Left colon (tissue), 2 donors: ENCODE measurements around the gene CASZ1. TPM values are rescaled to one million over a fixed set of nuclear protein-coding genes. Genes with fewer than 3 reads are reported as not detected.

ENCODE experiments used
- ATAC-seq: fragments of 200-7000 bp; cut with Tn5 transposase; one replicate; pipeline ENCODE4 v1.9.1; 2020; ENCODE audit warnings: mild to moderate bottlenecking, moderate library complexity
- DNase-seq, 2 donors: peaks; one replicate each; pipeline ENCODE4 v3.0.0-alpha.2; 2020
- intact Hi-C, 2 donors: fragments of 100-400 bp; cut with DNase I in 1 of 2; cut with micrococcal nuclease in 1 of 2; formaldehyde crosslinking; loops; one replicate each; pipeline versions ENCODE4 v1.11.2 to v1.14.0; 2022; cut with DNase I, micrococcal nuclease
- total RNA-seq, 2 donors: library from RNA; stranded (reverse); fragmentation: NEBNext Ultra II Directional; extraction: Animal tissue kit (Norgen Biotek cat#: 25700); gene quantifications; one replicate each; pipeline ENCODE4 v1.2.1, GENCODE V29; 2021
- donor health status: DM: no; HTN: no; CAD: no.
- donor health status: DM: yes; HTN: yes; CAD: no.

Gene CASZ1
- total RNA-seq, 2 donors from 2014 or later: 61.3 to 63.8 TPM

GRCh38 chr1:10721381-10722321, 74.8 kb downstream of the CASZ1 start:
- DNase-seq: no peak

DNA sequence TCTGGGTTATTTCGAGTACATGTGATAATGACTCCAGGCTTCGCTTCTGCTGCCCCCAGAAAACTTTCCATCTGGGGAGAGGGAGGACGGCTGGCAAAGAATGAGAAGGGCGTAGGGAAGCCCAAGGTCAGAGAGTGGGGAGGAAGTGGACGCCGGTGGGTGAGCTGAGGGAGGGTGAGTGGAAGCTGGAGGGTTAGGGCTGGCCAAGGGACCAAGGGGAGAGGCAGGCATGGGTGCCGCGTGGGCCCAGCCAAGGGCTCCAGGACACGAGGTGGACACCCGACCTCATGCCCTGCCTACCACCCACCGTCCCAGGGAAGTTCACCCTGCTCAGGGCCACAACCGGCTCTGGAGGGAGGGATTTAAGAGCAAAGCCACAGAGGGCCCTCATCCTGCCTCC, 75.8 kb downstream of the CASZ1 start:
- intact Hi-C loops: no loop called here
- ATAC-seq: no peak
- no peak for DNase-seq

More at GRCh38 chr1:10721381-10722321, 74.8 kb downstream of the CASZ1 start:
- ATAC-seq: no peak
- intact Hi-C loops: no loop called here

GRCh38 chr1:10718083-10718415, 78.4 kb downstream of the CASZ1 start:
- peak; percentile 10 for ATAC-seq
- DNase-seq: no peak
- intact Hi-C loops: no loop called here

DNA sequence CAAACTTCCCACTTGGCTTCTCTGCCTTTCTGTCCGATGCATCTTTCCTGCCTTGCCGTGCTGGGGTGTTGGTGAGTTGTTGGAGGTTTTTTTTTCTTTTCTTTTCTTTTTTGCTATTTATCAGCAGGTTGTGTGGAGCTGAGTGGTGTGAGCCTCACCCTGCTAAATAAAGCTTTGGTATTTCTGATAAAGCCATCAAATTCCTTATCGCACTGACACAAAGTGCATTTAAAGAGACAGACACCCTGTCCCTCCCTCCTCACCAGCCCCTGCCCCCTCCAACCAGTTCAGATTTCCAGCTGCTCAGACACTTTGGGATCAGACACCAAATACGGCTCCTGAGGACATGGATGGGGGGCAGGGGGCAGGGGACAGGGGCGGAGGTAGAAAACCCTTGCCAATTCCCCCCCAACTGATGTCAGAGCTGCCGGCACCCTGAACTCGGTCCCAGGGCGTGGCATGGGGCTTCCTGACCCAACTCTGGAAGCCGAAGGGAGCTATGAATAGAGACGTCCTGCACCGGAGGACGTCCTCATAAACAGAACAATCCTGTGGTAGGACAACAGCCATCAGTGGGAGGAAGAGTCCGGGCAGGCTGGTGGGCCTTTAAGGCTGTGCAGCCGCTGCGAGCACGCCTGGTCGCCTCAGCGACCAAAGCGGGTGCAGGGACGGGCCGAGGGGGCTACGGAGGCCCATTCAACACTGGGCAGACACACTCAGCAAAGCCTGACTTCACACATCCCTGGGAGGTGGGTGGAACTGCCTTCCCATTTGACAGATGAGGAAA, 79.0 kb downstream of the CASZ1 start:
- intact Hi-C loops: no loop called here
- DNase-seq (no peak), ATAC-seq (peak; percentile 49)

- intact Hi-C loops: no loop called here
- no peak for DNase-seq
- ATAC-seq: peak; percentile 53
Measured at GRCh38 chr1:10716840-10717239, 79.6 kb downstream of the CASZ1 start.

GRCh38 chr1:10714337-10715114, 81.9 kb downstream of the CASZ1 start:
- intact Hi-C loops: no loop called here
- no peak for DNase-seq
- no peak for ATAC-seq

GRCh38 chr1:10713614-10714013, 82.8 kb downstream of the CASZ1 start:
- ATAC-seq (no peak), DNase-seq (no peak)
- intact Hi-C loops: no loop called here

DNA sequence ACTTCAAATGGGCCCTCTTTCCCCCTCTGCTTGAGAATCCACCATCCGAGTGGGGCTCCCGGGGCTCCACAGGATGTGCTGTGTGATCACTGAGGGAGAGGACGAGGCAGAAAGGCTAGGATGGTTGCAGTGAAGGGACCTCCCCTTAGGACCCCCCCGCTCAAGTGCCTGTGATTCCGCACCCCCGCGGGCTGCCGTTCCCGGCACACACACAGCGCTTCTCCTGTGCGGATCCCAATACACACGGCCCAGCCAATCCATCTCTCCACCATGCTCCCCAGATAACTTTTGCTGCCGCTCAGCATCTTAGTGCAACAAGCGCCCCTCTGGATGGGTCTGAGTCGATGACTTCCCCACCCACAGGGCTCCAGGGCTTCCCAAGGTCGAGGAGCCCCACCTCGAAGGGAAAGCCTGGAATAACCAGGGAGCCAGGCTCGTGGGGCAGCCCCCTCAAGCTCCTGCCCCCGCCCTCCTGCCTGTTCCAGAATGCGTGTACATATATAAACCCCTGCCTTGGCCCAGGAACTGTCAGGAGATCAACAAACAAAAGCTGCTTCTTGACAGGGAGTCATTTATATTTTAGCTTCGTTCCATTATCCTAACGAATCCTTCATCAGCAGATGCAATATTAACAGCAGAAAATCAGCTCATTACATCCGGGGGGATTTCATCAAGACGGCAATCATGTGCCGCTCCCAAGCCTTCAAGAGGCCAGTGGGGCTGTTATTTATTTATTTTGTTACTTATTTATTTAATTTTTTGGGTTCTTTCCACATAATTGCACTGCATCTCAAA, 83.7 kb downstream of the CASZ1 start:
- intact Hi-C loops: no loop called here
- ATAC-seq (no peak), DNase-seq (no peak)

GRCh38 chr1:10710489-10710888, 86.0 kb downstream of the CASZ1 start:
- DNase-seq: no peak
- intact Hi-C loops: no loop called here
- ATAC-seq: no peak

DNA sequence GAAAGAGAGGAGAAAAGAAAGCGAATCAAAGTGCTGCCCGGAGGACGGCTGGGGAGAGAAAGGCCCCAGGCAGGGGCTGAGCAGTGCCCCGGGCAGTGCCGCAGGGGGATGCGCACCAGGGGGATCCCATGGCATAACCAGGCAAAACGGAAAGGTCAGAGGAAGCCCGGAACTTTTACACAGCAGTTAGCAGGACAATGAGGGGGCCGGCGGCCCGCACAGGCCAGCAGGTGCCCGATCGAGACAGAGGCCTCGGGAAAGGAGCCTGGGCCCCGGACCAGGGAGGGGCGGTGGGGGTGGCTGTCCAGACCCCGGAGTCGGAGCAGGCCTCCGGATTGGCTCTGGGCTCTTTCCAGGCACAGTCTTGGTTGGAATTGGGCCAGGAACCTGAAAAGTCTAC, 86.8 kb downstream of the CASZ1 start:
- ATAC-seq: no peak
- no peak for DNase-seq
- intact Hi-C loops: no loop called here

- no peak for DNase-seq
- no peak for ATAC-seq
- intact Hi-C loops: no loop called here
Measured at GRCh38 chr1:10709165-10709564, 87.3 kb downstream of the CASZ1 start.

DNA sequence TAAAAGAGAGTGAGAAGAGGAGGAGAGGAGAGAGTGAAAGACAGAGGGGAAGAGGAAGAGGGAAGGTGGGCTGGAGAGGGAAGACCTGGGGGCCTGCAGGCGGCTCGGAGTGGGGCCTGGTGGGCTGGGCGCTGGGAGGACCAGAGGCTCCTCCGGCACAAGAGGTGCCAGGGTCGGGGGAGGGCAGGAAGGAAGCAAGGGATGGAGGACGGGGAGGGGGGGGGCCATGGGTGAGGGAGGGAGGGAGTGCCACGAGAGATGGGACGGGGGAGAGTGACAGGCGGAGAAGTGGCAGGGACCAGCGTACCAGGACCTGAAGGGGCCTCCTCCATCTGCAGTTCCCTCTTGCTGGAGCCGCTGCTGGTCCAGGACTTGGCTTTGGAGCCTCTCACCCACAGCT, 87.7 kb downstream of the CASZ1 start:
- no peak for ATAC-seq

GRCh38 chr1:10707208-10707607, 89.2 kb downstream of the CASZ1 start:
- ATAC-seq (no peak), DNase-seq (no peak)
- intact Hi-C loops: no loop called here

More for the DNA sequence above, 87.7 kb downstream of the CASZ1 start:
- no peak for DNase-seq
- intact Hi-C loops: no loop called here

DNA sequence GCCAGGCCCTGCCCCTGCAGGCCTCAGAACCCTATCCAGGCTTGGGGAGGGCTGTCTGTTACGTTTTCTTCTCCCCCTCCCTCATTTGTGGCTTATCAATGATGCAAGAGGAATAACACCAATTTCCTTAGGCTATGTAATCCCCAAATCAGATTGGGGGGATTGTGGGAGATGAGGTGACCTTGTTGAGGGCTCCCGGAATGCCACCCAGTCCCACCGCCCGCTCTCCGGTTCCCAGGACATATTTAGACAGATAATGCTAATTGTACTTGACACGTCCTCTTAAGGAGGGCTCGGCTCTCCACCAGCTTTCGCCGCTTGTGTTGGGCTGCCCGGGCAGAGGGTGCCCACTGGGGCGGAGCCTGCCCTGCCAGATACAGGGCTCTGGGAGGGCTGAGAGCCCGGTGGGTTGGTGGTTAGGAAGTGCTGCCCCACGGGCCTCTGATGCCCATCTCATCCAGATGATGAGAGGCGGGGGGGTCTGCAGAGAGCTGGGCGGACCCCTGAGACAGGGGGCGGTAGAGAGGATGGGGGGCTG, 90.0 kb downstream of the CASZ1 start:
- DNase-seq (no peak), ATAC-seq (no peak)
- intact Hi-C loops: no loop called here

GRCh38 chr1:10705953-10706352, 90.5 kb downstream of the CASZ1 start:
- DNase-seq: no peak
- intact Hi-C loops: no loop called here

DNA sequence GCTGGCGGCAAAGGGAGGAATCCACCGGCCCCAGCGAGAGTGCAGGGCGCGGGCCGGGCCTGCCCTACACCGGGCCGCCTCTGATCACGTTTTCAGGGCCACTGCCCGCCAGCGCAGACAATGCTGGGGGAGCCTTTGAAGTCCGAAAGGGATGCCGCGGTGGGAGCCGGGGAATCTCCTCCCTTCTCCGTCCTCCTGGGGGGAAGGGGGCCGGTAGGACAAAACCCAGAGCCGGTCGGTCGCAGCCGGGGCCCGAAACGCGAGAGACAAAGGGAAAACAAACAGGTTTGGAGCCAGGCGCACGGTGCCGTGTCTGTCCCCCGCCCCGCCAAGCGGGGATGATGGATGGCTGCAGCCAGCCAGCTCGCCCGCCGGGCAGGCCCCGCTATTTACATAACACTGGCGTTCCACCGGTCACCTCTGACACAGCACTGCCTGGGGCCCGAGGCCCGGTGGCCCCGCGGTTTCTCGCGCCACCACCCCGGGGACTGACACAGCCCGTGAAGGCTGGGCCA, 92.0 kb downstream of the CASZ1 start:
- intact Hi-C loops: no loop called here
- ATAC-seq: no peak

More at GRCh38 chr1:10705953-10706352, 90.5 kb downstream of the CASZ1 start:
- ATAC-seq: no peak

GRCh38 chr1:10703702-10704101, 92.7 kb downstream of the CASZ1 start:
- intact Hi-C loops: no loop called here
- peak; percentile 8 for ATAC-seq
- no peak for DNase-seq

More for the DNA sequence above, 92.0 kb downstream of the CASZ1 start:
- DNase-seq: no peak

- no peak for DNase-seq
- ATAC-seq: no peak
- intact Hi-C loops: no loop called here
Measured at GRCh38 chr1:10701145-10701544, 95.3 kb downstream of the CASZ1 start.
